ENCODE results near the gene GCLC.

Gene GCLC

DNA sequence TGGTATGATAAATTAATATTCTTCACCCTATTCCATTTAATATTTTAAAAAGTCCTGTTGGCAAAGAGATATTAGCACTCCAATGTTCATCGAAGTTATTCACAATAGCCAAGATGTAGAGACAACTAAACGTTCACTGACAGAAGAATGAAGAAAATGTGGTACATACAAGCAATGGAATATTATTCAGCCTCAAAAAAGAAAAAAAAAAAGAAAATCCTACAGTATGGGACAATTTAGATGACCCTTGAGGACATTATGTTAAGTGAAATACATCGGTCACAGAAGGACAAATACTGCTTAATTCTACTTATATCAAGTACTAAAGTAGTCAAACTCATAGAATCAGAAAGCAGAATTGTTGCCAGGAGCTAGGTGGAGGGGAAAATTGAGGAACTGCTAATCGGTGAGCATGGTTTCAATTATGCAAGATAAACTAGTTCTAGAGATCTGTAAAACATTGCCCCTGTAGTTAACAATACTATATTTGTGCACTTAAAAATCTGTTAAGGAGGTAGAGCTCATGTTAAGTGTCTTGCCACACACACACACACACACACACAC is 4.7 kb downstream of the GCLC start:
- Histone ChIP-seq H3K4me2 (ENCODE audit: low read depth, low read length, poor library complexity, severe bottlenecking) (no peak overlapping the region), H2AFZ (ENCODE audit: low read depth, low read length, severe bottlenecking) (no peak overlapping the region), H3K9me3 (ENCODE audit: insufficient read depth, low read length) (no peaks in the 10 kb centered on the region), H3K36me3 (ENCODE audit: low read length) (no peaks in the 10 kb centered on the region), H3K79me2 (ENCODE audit: insufficient read depth, low read length) (peaks cover 80% of the 10 kb centered on the region), H3K4me3 (ENCODE audit: insufficient read depth, low read length, poor library complexity, severe bottlenecking) (no peak overlapping the region), H3F3A (ENCODE audit: insufficient read depth) (0 out of 2 replicates have a peak, but pooled peaks cover under 1% of the 10 kb centered on the region), H4K20me1 (ENCODE audit: low read depth, low read length) (peaks cover 28% of the 10 kb centered on the region), H3K9ac (ENCODE audit: low read length) (no peak overlapping the region), H3K9me2 (replicated peaks; ENCODE audit: insufficient read depth, low read length) (no peaks in the 10 kb centered on the region), H3K27me3 (ENCODE audit: low read length) (no peaks in the 10 kb centered on the region), H3K27ac (ENCODE audit: low read depth, low read length) (no peak overlapping the region)
- no peak for TF ChIP-seq EZH2phosphoT487 (conservative IDR thresholded peaks at IDR 0.05; ENCODE audit: low read length)
- TF ChIP-seq, protein P1, sequence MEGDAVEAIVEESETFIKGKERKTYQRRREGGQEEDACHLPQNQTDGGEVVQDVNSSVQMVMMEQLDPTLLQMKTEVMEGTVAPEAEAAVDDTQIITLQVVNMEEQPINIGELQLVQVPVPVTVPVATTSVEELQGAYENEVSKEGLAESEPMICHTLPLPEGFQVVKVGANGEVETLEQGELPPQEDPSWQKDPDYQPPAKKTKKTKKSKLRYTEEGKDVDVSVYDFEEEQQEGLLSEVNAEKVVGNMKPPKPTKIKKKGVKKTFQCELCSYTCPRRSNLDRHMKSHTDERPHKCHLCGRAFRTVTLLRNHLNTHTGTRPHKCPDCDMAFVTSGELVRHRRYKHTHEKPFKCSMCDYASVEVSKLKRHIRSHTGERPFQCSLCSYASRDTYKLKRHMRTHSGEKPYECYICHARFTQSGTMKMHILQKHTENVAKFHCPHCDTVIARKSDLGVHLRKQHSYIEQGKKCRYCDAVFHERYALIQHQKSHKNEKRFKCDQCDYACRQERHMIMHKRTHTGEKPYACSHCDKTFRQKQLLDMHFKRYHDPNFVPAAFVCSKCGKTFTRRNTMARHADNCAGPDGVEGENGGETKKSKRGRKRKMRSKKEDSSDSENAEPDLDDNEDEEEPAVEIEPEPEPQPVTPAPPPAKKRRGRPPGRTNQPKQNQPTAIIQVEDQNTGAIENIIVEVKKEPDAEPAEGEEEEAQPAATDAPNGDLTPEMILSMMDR (IDR thresholded peaks at IDR 0.05; ENCODE audit: insufficient read depth, low read length, poor library complexity, severe bottlenecking) = no peak

DNA sequence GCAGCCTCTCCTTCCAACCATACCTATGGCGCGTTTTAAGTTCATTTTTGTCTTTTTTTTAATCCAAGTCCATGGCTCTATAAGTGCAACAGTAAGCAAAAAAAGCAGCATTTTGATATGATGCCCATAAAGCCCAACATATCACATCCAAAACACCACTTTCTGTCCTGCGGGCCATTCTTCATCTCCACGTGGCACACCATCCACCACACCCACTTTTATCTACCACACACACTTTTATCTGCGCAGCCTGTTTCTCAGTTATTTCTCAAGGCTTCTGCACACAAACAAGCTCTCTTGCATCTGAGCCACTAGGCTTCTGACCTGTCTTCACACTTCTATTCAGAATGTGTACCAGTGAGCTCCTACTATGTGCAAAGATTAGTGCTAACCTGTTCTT is 5.3 kb downstream of the GCLC start:
- Histone ChIP-seq H3F3A (ENCODE audit: insufficient read depth) (no peaks in the 10 kb centered on the region), H3K79me2 (ENCODE audit: insufficient read depth, low read length) (peaks cover 86% of the 10 kb centered on the region), H3K9me2 (replicated peaks; ENCODE audit: insufficient read depth, low read length) (no peaks in the 10 kb centered on the region), H3K9me3 (ENCODE audit: insufficient read depth, low read length) (no peaks in the 10 kb centered on the region), H3K9ac (ENCODE audit: low read length) (no peak overlapping the region), H3K4me3 (ENCODE audit: insufficient read depth, low read length, poor library complexity, severe bottlenecking) (no peak overlapping the region), H4K20me1 (ENCODE audit: low read depth, low read length) (peaks cover 28% of the 10 kb centered on the region), H3K36me3 (ENCODE audit: low read length) (no peaks in the 10 kb centered on the region), H3K27me3 (ENCODE audit: low read length) (no peaks in the 10 kb centered on the region), H2AFZ (ENCODE audit: low read depth, low read length, severe bottlenecking) (no peak overlapping the region), H3K27ac (ENCODE audit: low read depth, low read length) (no peak overlapping the region), H3K4me2 (ENCODE audit: low read depth, low read length, poor library complexity, severe bottlenecking) (no peak overlapping the region)
- TF ChIP-seq, protein P1 (IDR thresholded peaks at IDR 0.05; ENCODE audit: insufficient read depth, low read length, poor library complexity, severe bottlenecking) = no peak
- TF ChIP-seq EZH2phosphoT487 (conservative IDR thresholded peaks at IDR 0.05; ENCODE audit: low read length) = no peak

DNA sequence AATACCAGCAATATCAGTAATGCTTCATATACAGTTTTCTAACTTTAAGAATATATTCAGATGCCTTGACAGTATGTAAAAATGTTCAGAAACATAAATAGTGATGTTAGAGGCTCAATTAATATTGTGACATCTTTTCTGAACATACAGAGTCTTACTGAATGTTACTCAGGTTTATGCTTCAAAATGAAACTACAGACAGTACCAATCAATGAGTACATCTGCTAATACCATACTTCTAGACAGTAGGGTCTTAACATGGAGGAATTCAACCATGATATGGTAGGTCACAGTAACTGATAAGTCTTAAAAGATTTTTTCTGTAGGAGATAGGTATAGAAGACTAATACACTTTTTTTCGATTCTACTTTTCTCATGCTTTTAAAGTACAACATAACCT is 8.3 kb downstream of the GCLC start:
- Histone ChIP-seq H3K9me3 (ENCODE audit: insufficient read depth, low read length) (no peaks in the 10 kb centered on the region), H3F3A (ENCODE audit: insufficient read depth) (no peaks in the 10 kb centered on the region), H3K79me2 (ENCODE audit: insufficient read depth, low read length) (peaks cover 84% of the 10 kb centered on the region), H2AFZ (ENCODE audit: low read depth, low read length, severe bottlenecking) (no peak overlapping the region), H3K27me3 (ENCODE audit: low read length) (no peaks in the 10 kb centered on the region), H3K4me2 (ENCODE audit: low read depth, low read length, poor library complexity, severe bottlenecking) (no peak overlapping the region), H3K9me2 (replicated peaks; ENCODE audit: insufficient read depth, low read length) (no peaks in the 10 kb centered on the region), H3K9ac (ENCODE audit: low read length) (no peak overlapping the region), H3K27ac (ENCODE audit: low read depth, low read length) (no peak overlapping the region), H3K4me3 (ENCODE audit: insufficient read depth, low read length, poor library complexity, severe bottlenecking) (no peak overlapping the region), H4K20me1 (ENCODE audit: low read depth, low read length) (peaks cover 19% of the 10 kb centered on the region), H3K36me3 (ENCODE audit: low read length) (no peaks in the 10 kb centered on the region)
- TF ChIP-seq EZH2phosphoT487 (conservative IDR thresholded peaks at IDR 0.05; ENCODE audit: low read length) = no peak
- TF ChIP-seq, protein P1 (IDR thresholded peaks at IDR 0.05; ENCODE audit: insufficient read depth, low read length, poor library complexity, severe bottlenecking) = no peak
